ENCODE measurements around the gene RAP1GAP2.

Gene RAP1GAP2

GRCh38 chr17:2939714-2940351 is 143.6 kb downstream of the RAP1GAP2 start:
- no peak overlapping the region for H3K4me3 ChIP-seq (ENCODE audit: low read depth, low read length)

- no peak overlapping the region for H3K4me3 ChIP-seq (ENCODE audit: low read depth, low read length)
These were observed 144.1 kb downstream of the RAP1GAP2 start for GRCh38 chr17:2940352-2940751.

GRCh38 chr17:2943981-2944380 is 147.7 kb downstream of the RAP1GAP2 start:
- no peak overlapping the region for H3K4me3 ChIP-seq (ENCODE audit: low read depth, low read length)

GRCh38 chr17:2945299-2945698 is 149.1 kb downstream of the RAP1GAP2 start:
- H3K4me3 ChIP-seq (ENCODE audit: low read depth, low read length), result no peak overlapping the region

- H3K4me3 ChIP-seq (ENCODE audit: low read depth, low read length), result no peak overlapping the region
These were observed 149.9 kb downstream of the RAP1GAP2 start for GRCh38 chr17:2946144-2946543.

- H3K4me3 ChIP-seq (ENCODE audit: low read depth, low read length), result no peak overlapping the region
These were observed 151.3 kb downstream of the RAP1GAP2 start for GRCh38 chr17:2947588-2947950.

GRCh38 chr17:2947996-2948550 is 151.8 kb downstream of the RAP1GAP2 start:
- H3K4me3 ChIP-seq (ENCODE audit: low read depth, low read length), result no peak overlapping the region

- H3K4me3 ChIP-seq (ENCODE audit: low read depth, low read length), result no peak overlapping the region
These were observed 152.7 kb downstream of the RAP1GAP2 start for GRCh38 chr17:2948721-2949468.

GRCh38 chr17:2949469-2950044 is 153.3 kb downstream of the RAP1GAP2 start:
- H3K4me3 ChIP-seq (ENCODE audit: low read depth, low read length), result no peak overlapping the region

GRCh38 chr17:2950846-2951245 is 154.6 kb downstream of the RAP1GAP2 start:
- no peak overlapping the region for H3K4me3 ChIP-seq (ENCODE audit: low read depth, low read length)

GRCh38 chr17:2952174-2952845 is 156.1 kb downstream of the RAP1GAP2 start:
- H3K4me3 ChIP-seq (ENCODE audit: low read depth, low read length), result no peak overlapping the region

- no peak overlapping the region for H3K4me3 ChIP-seq (ENCODE audit: low read depth, low read length)
These were observed 158.7 kb downstream of the RAP1GAP2 start for GRCh38 chr17:2954898-2955445.

GRCh38 chr17:2955931-2956582 is 159.8 kb downstream of the RAP1GAP2 start:
- H3K4me3 ChIP-seq (ENCODE audit: low read depth, low read length), result no peak overlapping the region

GRCh38 chr17:2957631-2958286 is 161.5 kb downstream of the RAP1GAP2 start:
- H3K4me3 ChIP-seq (ENCODE audit: low read depth, low read length), result no peak overlapping the region

- H3K4me3 ChIP-seq (ENCODE audit: low read depth, low read length), result no peak overlapping the region
These were observed 162.5 kb downstream of the RAP1GAP2 start for GRCh38 chr17:2958706-2959222.

- H3K4me3 ChIP-seq (ENCODE audit: low read depth, low read length), result no peak overlapping the region
These were observed 163.3 kb downstream of the RAP1GAP2 start for GRCh38 chr17:2959371-2960130.

GRCh38 chr17:2961446-2961845 is 165.2 kb downstream of the RAP1GAP2 start:
- no peak overlapping the region for H3K4me3 ChIP-seq (ENCODE audit: low read depth, low read length)

GRCh38 chr17:2962236-2962635 is 166.0 kb downstream of the RAP1GAP2 start:
- H3K4me3 ChIP-seq (ENCODE audit: low read depth, low read length), result no peak overlapping the region

GRCh38 chr17:2962729-2963128 is 166.5 kb downstream of the RAP1GAP2 start:
- no peak overlapping the region for H3K4me3 ChIP-seq (ENCODE audit: low read depth, low read length)

Data from iPS-11a (cell line).